WERI-Rb-1 (cell line): ENCODE measurements around the gene FOSL1.

Experiments used
- DNase-seq: peaks from one replicate; pipeline ENCODE4 v3.0.0-alpha.2; 2020
- H3K27ac ChIP-seq: fragments of 250-450 bp; sonication (Bioruptor Pico); 2 replicates; pipeline ENCODE4 v1.5.1; 2020; ENCODE audit warnings: mild to moderate bottlenecking, moderate library complexity
- H3K27me3 ChIP-seq: fragments of 250-450 bp; sonication (Bioruptor Pico); 2 replicates; pipeline ENCODE4 v1.5.1; 2021; ENCODE audit warnings: mild to moderate bottlenecking, low read depth, moderate library complexity; ENCODE audit not compliant: insufficient read depth, severe bottlenecking
- H3K36me3 ChIP-seq: fragments of 250-450 bp; sonication (Bioruptor Pico); 2 replicates; pipeline ENCODE4 v1.5.1; 2020; ENCODE audit warnings: mild to moderate bottlenecking, moderate library complexity
- H3K4me3 ChIP-seq: 2 replicates; pipeline ENCODE4 v1.5.1; 2011; ENCODE audit warnings: low read depth, mild to moderate bottlenecking, control low read depth, low read length
- H3K9me3 ChIP-seq: fragments of 250-450 bp; sonication (Bioruptor Pico); 2 replicates; pipeline ENCODE4 v1.5.1; 2021; ENCODE audit warnings: mild to moderate bottlenecking, moderate library complexity; ENCODE audit not compliant: severe bottlenecking
- CTCF ChIP-seq: IDR thresholded peaks from 2 replicates; pipeline ENCODE4 v1.5.1; 2011; ENCODE audit warnings: low read depth, mild to moderate bottlenecking, control low read depth, inconsistent platforms, low read length

Gene FOSL1

DNA sequence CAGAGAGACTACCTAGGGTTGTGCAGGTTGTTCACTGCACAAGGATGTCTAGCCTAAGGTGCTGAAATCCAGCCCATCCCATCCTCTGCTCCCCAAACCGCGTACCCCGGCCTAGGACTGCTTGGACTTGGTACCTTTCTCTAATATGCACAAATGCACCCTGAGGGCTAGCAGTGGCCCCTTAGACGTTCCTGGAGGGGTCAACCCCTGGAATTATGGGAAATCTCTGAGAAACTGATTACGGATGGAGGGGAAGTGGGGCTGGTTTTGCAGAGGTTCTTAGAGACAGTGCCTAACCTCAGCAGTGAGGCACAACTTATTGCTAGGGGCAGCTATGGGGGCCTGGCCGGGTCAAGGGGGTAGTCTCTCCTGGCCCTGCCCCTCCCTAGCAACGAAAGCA lies 16.2 kb upstream of the FOSL1 start:
- no peak for TF ChIP-seq CTCF
- Histone ChIP-seq H3K9me3 (no peaks in the 10 kb centered on the region), H3K36me3 (peaks cover 2% of the 10 kb centered on the region; the same call in 1 of the 2 replicates), H3K27ac (no peak overlapping the region), H3K4me3 (no peak overlapping the region), H3K27me3 (no peaks in the 10 kb centered on the region)
- DNase-seq, result no peak

DNA sequence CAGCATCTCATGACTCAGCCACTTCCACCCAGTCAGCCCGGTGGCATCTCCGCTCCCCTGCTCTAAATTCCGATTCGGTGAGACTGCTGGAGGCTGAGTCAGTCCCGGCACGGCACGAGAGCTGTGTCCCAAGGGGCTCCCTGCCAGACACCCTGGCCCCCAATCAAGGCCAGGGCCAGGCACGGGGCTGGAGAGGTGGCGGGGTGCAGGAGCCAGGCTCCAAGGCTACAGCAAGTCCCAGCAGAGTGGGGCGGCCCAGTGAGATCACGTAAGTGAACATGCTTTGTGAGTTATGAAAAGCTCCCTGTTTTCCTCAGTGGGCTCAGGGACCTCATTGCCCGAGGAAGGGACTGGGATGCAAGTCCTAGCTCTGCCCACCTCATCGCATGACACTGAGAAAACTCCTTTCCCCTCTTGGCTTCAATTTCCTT lies 15.6 kb upstream of the FOSL1 start:
- no peak overlapping the region for H3K4me3 ChIP-seq
- no peak overlapping the region for H3K27ac ChIP-seq
- no peaks in the 10 kb centered on the region for H3K27me3 ChIP-seq
- no peak for TF ChIP-seq CTCF
- H3K9me3 ChIP-seq, result no peaks in the 10 kb centered on the region
- H3K36me3 ChIP-seq, result no peaks in the 10 kb centered on the region; the same call in 1 of the 2 replicates
- DNase-seq, result no peak

- TF ChIP-seq CTCF, result no peak
- Histone ChIP-seq H3K36me3 (no peaks in the 10 kb centered on the region; the same call in 1 of the 2 replicates), H3K27me3 (no peaks in the 10 kb centered on the region), H3K27ac (no peak overlapping the region), H3K4me3 (no peak overlapping the region), H3K9me3 (no peaks in the 10 kb centered on the region)
- DNase-seq, result peak; percentile 36
Observed at GRCh38 chr11:65915101-65915820, 15.1 kb upstream of the FOSL1 start.

GRCh38 chr11:65912845-65913244 lies 12.7 kb upstream of the FOSL1 start:
- Histone ChIP-seq H3K4me3 (no peak overlapping the region), H3K27me3 (no peaks in the 10 kb centered on the region), H3K9me3 (no peaks in the 10 kb centered on the region), H3K36me3 (no peaks in the 10 kb centered on the region; the same call in 1 of the 2 replicates), H3K27ac (no peak overlapping the region)
- TF ChIP-seq CTCF, result no peak
- no peak for DNase-seq

GRCh38 chr11:65911682-65912568 lies 11.7 kb upstream of the FOSL1 start:
- Histone ChIP-seq H3K4me3 (no peak overlapping the region), H3K9me3 (no peaks in the 10 kb centered on the region), H3K27ac (peak overlapping the region; percentile 34), H3K36me3 (no peaks in the 10 kb centered on the region), H3K27me3 (no peaks in the 10 kb centered on the region)
- peak; percentile 82 for TF ChIP-seq CTCF
- DNase-seq, result peak; percentile 78
